ENCODE results near the gene RAB21. TPM values are rescaled to one million over a fixed set of nuclear protein-coding genes. Genes with fewer than 3 reads are reported as not detected.

The RAB21 gene
- total and polyA plus RNA-seq, 12 donors, result 10.2 to 271 (median 187) TPM

GRCh38 chr12:71828813-71829212, 74.2 kb downstream of the RAB21 start:
- WGBS, 2 donors, result 95 to 96% methylated on average over 2 of the region's 2 CpGs
- no peaks in the 10 kb centered on the region for H3K4me1 ChIP-seq
- intact Hi-C loops (cut with DNase I), result no loop called here
- no peaks in the 10 kb centered on the region for H3K36me3 ChIP-seq
- peaks cover 0 to 2% (median 0%) of the 10 kb centered on the region in 7 donors for H3K27me3 ChIP-seq
- TF ChIP-seq CTCF (IDR thresholded peaks at IDR 0.05), result no peak
- ATAC-seq (no peak), DNase-seq (no peak)
- H3K27ac ChIP-seq, result no peak overlapping the region
- H3K9me3 ChIP-seq, result no peaks in the 10 kb centered on the region
- H3K4me3 ChIP-seq, result no peak overlapping the region

GRCh38 chr12:71837356-71837755, 82.7 kb downstream of the RAB21 start:
- H3K36me3 ChIP-seq, result peaks cover 0 to 10% (median 0%) of the 10 kb centered on the region in 9 donors
- no peak overlapping the region for H3K27ac ChIP-seq
- 93 to 94% methylated on average over 5 of the region's 5 CpGs for WGBS, 2 donors
- no peak for DNase-seq
- intact Hi-C loops (cut with DNase I), result loop anchor here in 1 of 10 donors (10.0 kb wide), 1 partner anchor 173 kb away; the partner anchor contains the start of genes THAP2 and ZFC3H1
- no peak overlapping the region for H3K4me3 ChIP-seq
- H3K9me3 ChIP-seq, result no peaks in the 10 kb centered on the region
- no peak for TF ChIP-seq CTCF (IDR thresholded peaks at IDR 0.05)
- H3K4me1 ChIP-seq, result peaks cover 0 to 28% (median 27%) of the 10 kb centered on the region in 9 donors
- peaks cover 0 to 8% (median 0%) of the 10 kb centered on the region in 7 donors for H3K27me3 ChIP-seq
- ATAC-seq, result no peak

- H3K4me3 ChIP-seq, result no peak overlapping the region
- DNase-seq, result no peak
- intact Hi-C loops (cut with DNase I), result loop anchor here in 1 of 10 donors (10.0 kb wide), 1 partner anchor 173 kb away; the partner anchor contains the start of genes THAP2 and ZFC3H1
- H3K27ac ChIP-seq, result peak overlapping the region in 5 of 10 donors; percentile 89 to 94 (median 93)
- peaks cover 0 to 12% (median 0%) of the 10 kb centered on the region in 9 donors for H3K36me3 ChIP-seq
- no peak for TF ChIP-seq CTCF (IDR thresholded peaks at IDR 0.05)
- no peak for ATAC-seq
- 80 to 95% methylated on average over 6 of the region's 6 CpGs for WGBS, 2 donors
- H3K9me3 ChIP-seq, result no peaks in the 10 kb centered on the region
- H3K27me3 ChIP-seq, result peaks cover 0 to 8% (median 0%) of the 10 kb centered on the region in 7 donors
- peaks cover 0 to 37% (median 31%) of the 10 kb centered on the region in 9 donors for H3K4me1 ChIP-seq
Measured at GRCh38 chr12:71838231-71838630, 83.6 kb downstream of the RAB21 start.

DNA sequence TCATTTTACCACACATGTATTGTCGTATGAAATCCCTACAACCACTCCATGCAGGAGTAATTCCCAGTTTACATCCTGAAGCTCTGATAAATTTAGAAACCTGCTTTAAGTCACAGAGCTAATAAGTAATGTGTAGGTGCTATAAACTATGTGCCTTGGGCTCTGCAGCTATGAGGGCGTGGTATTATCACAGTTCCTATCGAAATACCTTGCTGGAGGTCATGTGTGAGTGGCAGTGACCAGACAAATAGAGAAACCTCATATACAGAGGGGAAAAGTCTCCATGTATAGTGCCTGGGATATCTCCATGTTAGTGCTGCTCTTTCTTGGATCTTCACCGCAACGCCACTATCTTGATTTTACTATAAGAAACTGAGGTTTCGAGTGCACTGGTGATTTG, 84.0 kb downstream of the RAB21 start:
- intact Hi-C loops (cut with DNase I), result loop anchor here in 2 of 10 donors (1.0 to 10.0 kb wide), 2 partner anchors 174 kb away; partner anchors contain the start of genes THAP2 (in 2 of the 2) and ZFC3H1 (in 1 of the 2)
- ATAC-seq (no peak), DNase-seq (no peak)
- peak overlapping the region in 9 of 10 donors; percentile 63 to 80 (median 69) for H3K4me3 ChIP-seq
- H3K27ac ChIP-seq, result peak overlapping the region; percentile 89 to 96 (median 93)
- no peaks in the 10 kb centered on the region for H3K9me3 ChIP-seq
- H3K36me3 ChIP-seq, result peaks cover 0 to 12% (median 0%) of the 10 kb centered on the region in 9 donors
- peaks cover 0 to 8% (median 0%) of the 10 kb centered on the region in 7 donors for H3K27me3 ChIP-seq
- TF ChIP-seq CTCF (IDR thresholded peaks at IDR 0.05), result no peak
- peaks cover 0 to 41% (median 32%) of the 10 kb centered on the region in 9 donors for H3K4me1 ChIP-seq
- WGBS, 2 donors, result 96 to 99% methylated on average over 6 of the region's 6 CpGs

All from heart right ventricle (tissue), 16 donors.